A673 (cell line): ENCODE results near the gene OR52E1. TPM values are rescaled to one million over a fixed set of nuclear protein-coding genes. Genes with fewer than 3 reads are reported as not detected.
"Not testable (repeated sequence)": the region's sequence is repeated elsewhere in the genome, so short reads cannot be mapped to it uniquely, and the experiment has no call there.

Experiments
- BruUV-seq: library from RNA; stranded (reverse); fragments of 400-500 nt; replicated peaks from 2 replicates; lab custom pipeline; 2021; lab: Mats Ljungman, UMichigan
- CTCF ChIA-PET: fragments of 300-600 bp; sonication (Branson Sonifier 250); formaldehyde crosslinking; loops from one replicate; lab custom pipeline; 2022; ENCODE audit warnings: antibody characterized with exemption; lab: Charles Lee
- POLR2A ChIA-PET: fragments of 300-600 bp; sonication (Branson Sonifier 250); formaldehyde crosslinking; loops from one replicate; lab custom pipeline; 2022; ENCODE audit warnings: antibody characterized with exemption; ENCODE audit not compliant: low non-redundant PET; lab: Charles Lee
- DNase-seq: peaks from one replicate; pipeline ENCODE4 v3.0.0-alpha.2; 2015; ENCODE audit warnings: low spot score
- H3K27ac ChIP-seq: fragments of 200-600 bp; sonication (generic); 2 replicates; pipeline ENCODE4 v1.5.1; 2016; ENCODE audit warnings: mixed run types, low read depth, mild to moderate bottlenecking, mixed read lengths, antibody characterized with exemption, low read length; ENCODE audit not compliant: poor library complexity, severe bottlenecking
- H3K27me3 ChIP-seq: fragments of 200-600 bp; sonication (generic); replicated peaks from 2 replicates; pipeline ENCODE4 v1.6.1; 2017; ENCODE audit warnings: mixed run types, low read depth, mild to moderate bottlenecking, mixed read lengths, antibody characterized with exemption, low read length; ENCODE audit not compliant: insufficient read depth, poor library complexity
- H3K36me3 ChIP-seq: fragments of 200-600 bp; sonication (generic); 2 replicates; pipeline ENCODE4 v1.6.1; 2016; ENCODE audit warnings: mixed run types, mild to moderate bottlenecking, mixed read lengths, antibody characterized with exemption, low read length; ENCODE audit not compliant: insufficient read depth, poor library complexity, severe bottlenecking
- H3K4me1 ChIP-seq: fragments of 200-600 bp; sonication (generic); 2 replicates; pipeline ENCODE4 v1.6.1; 2017; ENCODE audit warnings: mixed run types, mild to moderate bottlenecking, mixed read lengths, antibody characterized with exemption, low read length; ENCODE audit not compliant: insufficient read depth, poor library complexity, severe bottlenecking
- H3K4me3 ChIP-seq: fragments of 200-600 bp; sonication (generic); 2 replicates; pipeline ENCODE4 v1.5.1; 2016; ENCODE audit warnings: low read depth, mixed run types, mild to moderate bottlenecking, mixed read lengths, low read length; ENCODE audit not compliant: poor library complexity, severe bottlenecking
- H3K9me3 ChIP-seq: fragments of 200-600 bp; sonication (generic); 2 replicates; pipeline ENCODE4 v1.6.1; 2016; ENCODE audit warnings: mixed run types, low read depth, mild to moderate bottlenecking, mixed read lengths, antibody characterized with exemption, low read length; ENCODE audit not compliant: poor library complexity, severe bottlenecking
- CTCF ChIP-seq: fragments of 300-800, 200-600 bp; sonication (generic); conservative IDR thresholded peaks from 2 replicates; pipeline ENCODE4 v1.5.1; 2017; ENCODE audit warnings: low read depth, mild to moderate bottlenecking, antibody characterized with exemption, low read length, moderate library complexity, mixed read lengths
- EZH2 ChIP-seq: fragments of 200-600 bp; sonication (generic); IDR thresholded peaks from 2 replicates; pipeline ENCODE4 v1.6.1; 2017; ENCODE audit warnings: borderline replicate concordance, low read depth, mild to moderate bottlenecking, mixed read lengths, antibody characterized with exemption, low read length; ENCODE audit not compliant: poor library complexity, severe bottlenecking
- intact Hi-C: fragments of 100-400 bp; cut with micrococcal nuclease; formaldehyde crosslinking; loops from one replicate; pipeline ENCODE4 v1.10.0; 2022; ENCODE audit not compliant: unreplicated experiment
- total RNA-seq: library from RNA; stranded (reverse); gene quantifications from 2 replicates; pipeline ENCODE4 v1.2.3, GENCODE V29; 2021

The OR52E1 gene
- total RNA-seq, 1 experiment from 2014 or later, result not detected

DNA sequence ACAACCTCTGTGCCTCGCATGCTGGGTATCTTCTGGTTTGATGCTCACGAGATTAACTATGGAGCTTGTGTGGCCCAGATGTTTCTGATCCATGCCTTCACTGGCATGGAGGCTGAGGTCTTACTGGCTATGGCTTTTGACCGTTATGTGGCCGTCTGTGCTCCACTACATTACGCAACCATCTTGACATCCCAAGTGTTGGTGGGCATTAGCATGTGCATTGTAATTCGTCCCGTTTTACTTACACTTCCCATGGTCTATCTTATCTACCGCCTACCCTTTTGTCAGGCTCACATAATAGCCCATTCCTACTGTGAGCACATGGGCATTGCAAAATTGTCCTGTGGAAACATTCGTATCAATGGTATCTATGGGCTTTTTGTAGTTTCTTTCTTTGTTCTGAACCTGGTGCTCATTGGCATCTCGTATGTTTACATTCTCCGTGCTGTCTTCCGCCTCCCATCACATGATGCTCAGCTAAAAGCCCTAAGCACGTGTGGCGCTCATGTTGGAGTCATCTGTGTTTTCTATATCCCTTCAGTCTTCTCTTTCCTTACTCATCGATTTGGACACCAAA lies 22.5 kb upstream of the OR52E1 start:
- H3K4me3 ChIP-seq, result no peak overlapping the region
- no peaks in the 10 kb centered on the region for H3K9me3 ChIP-seq
- no peak overlapping the region for H3K27ac ChIP-seq
- H3K36me3 ChIP-seq, result no peaks in the 10 kb centered on the region
- CTCF ChIA-PET, result no interaction called here
- no peak for DNase-seq
- intact Hi-C loops, result no loop called here
- BruUV-seq, result no TSS peak
- POLR2A ChIA-PET, result no interaction called here
- H3K27me3 ChIP-seq, result no peaks in the 10 kb centered on the region
- TF ChIP-seq CTCF (no peak), EZH2 (no peak)
- no peaks in the 10 kb centered on the region for H3K4me1 ChIP-seq

- intact Hi-C loops, BruUV-seq, POLR2A ChIA-PET: not testable (repeated sequence)
Measured at GRCh38 chr11:5058679-5059078, 10.7 kb upstream of the OR52E1 start.

GRCh38 chr11:5059391-5059790 lies 10.0 kb upstream of the OR52E1 start, which contains the start of gene OR52E2:
OR52E2 (minus strand) TSS chr11:5059627; CDS start chr11:5059627, 0 bp downstream.
- ChIA-PET POLR2A (no interaction called here), CTCF (no interaction called here)
- DNase-seq, result no peak
- TF ChIP-seq CTCF (no peak), EZH2 (no peak)
- Histone ChIP-seq H3K36me3 (no peaks in the 10 kb centered on the region), H3K4me3 (no peak within 1 kb of the TSS), H3K4me1 (no peaks in the 10 kb centered on the region), H3K9me3 (no peaks in the 10 kb centered on the region), H3K27me3 (no peaks in the 10 kb centered on the region), H3K27ac (no peak within 1 kb of the TSS)
- intact Hi-C loops, result no loop called here
- BruUV-seq, result no TSS peak

More at GRCh38 chr11:5058679-5059078, 10.7 kb upstream of the OR52E1 start:
- CTCF ChIA-PET, H3K4me3 ChIP-seq, H3K4me1 ChIP-seq, H3K27ac ChIP-seq, H3K9me3 ChIP-seq, H3K27me3 ChIP-seq, DNase-seq, H3K36me3 ChIP-seq: not testable (repeated sequence)

- Histone ChIP-seq H3K9me3 (no peaks in the 10 kb centered on the region), H3K27ac (no peak overlapping the region), H3K4me1 (no peaks in the 10 kb centered on the region), H3K36me3 (no peaks in the 10 kb centered on the region), H3K27me3 (no peaks in the 10 kb centered on the region), H3K4me3 (no peak overlapping the region)
- no peak for DNase-seq
- CTCF ChIA-PET, result no interaction called here
- BruUV-seq, result no TSS peak
- intact Hi-C loops, result no loop called here
- POLR2A ChIA-PET, result no interaction called here
- no peak for TF ChIP-seq CTCF
- TF ChIP-seq EZH2, result no peak
Measured at GRCh38 chr11:5065027-5065426, 4.3 kb upstream of the OR52E1 start.
